HG03565 (cell line): ENCODE results near the gene LINC00237.

Source experiments
- ATAC-seq: cut with Tn5 transposase; IDR thresholded peaks from one replicate; pipeline ENCODE4 v1.9.1; 2021; ENCODE audit warnings: mild to moderate bottlenecking, moderate library complexity; ENCODE audit not compliant: unreplicated experiment

Gene LINC00237

DNA sequence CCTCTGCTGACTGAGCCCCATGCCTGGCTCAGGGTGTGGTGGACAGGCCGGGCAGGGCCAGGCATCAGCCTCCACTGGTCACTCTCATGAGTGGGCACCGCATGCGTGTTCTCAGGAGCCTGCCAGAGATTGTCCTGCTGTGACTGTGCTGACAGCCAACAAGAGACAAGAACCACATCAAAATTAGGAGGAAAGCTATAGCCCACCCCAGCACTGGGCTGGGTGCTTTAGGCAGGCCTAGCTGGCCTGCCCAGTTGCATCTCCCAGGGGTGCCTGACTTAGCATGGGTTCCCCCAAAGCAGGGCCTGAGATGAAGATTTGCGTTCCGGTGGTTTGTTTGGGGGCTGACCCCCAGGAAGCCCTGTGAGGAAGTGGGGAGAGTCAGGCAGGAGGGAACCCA, 53.9 kb downstream of the LINC00237 start:
- ATAC-seq: no peak

DNA sequence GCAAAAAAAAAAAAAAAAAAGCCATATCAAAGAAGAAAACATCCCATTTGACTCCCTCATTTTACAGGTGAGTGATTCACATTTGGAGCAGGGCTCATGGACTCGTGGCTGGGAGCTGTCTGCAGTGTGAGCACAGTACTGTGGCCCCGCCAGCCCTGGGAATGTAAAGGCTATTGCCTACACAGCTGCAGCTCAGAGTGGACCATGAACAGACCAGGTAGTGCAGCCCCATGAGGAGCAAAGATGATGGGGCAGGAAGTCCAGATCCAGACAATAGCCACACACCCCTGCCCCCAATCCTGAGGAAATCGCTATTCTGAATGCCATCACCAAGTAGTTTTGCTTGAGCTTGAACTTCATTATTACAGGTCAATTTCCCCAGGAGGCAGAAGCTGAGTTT, 55.4 kb downstream of the LINC00237 start:
- ATAC-seq: no peak

GRCh38 chr20:21049305-21049828, 56.8 kb downstream of the LINC00237 start:
- ATAC-seq: no peak

GRCh38 chr20:21048841-21049273, 57.3 kb downstream of the LINC00237 start:
- no peak for ATAC-seq

DNA sequence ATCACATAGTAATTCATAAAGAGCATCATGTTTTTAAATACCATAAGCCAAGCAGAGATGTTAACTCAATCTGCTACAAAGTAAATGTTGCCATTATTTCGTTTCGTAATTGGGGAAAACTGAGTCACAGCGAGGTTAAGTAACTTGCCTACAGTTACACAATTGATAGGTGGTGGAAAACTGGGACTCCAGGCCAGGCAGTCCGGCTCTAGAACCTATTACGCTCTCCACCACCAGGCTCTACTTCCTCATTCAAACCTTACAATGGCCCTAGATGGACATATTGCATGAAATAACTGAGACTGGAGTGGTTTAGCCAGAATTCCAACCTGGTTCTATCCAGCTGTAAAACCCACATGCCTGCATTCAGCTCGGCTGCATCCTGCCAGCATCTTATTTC, 58.2 kb downstream of the LINC00237 start:
- no peak for ATAC-seq

- no peak for ATAC-seq
Measured at GRCh38 chr20:21046413-21047070, 59.6 kb downstream of the LINC00237 start.
